ENCODE measurements around the gene COL9A3.
"Not testable (repeated sequence)": the region's sequence is repeated elsewhere in the genome, so short reads cannot be mapped to it uniquely, and the experiment has no call there.

The COL9A3 gene

GRCh38 chr20:62856931-62857619 is 40.2 kb downstream of the COL9A3 start:
- ATAC-seq = no peak
- H3K27ac Mint-ChIP-seq = no peak overlapping the region
- no peaks in the 10 kb centered on the region for H3K27me3 Mint-ChIP-seq
- no peak for DNase-seq
- no peaks in the 10 kb centered on the region for H3K9me3 Mint-ChIP-seq
- peaks cover 30% of the 10 kb centered on the region for H3K4me1 Mint-ChIP-seq
- no peak overlapping the region for H3K4me3 Mint-ChIP-seq

GRCh38 chr20:62858058-62858830 is 41.4 kb downstream of the COL9A3 start:
- peaks cover 8% of the 10 kb centered on the region for H3K27me3 Mint-ChIP-seq

GRCh38 chr20:62859721-62860120 is 42.9 kb downstream of the COL9A3 start:
- peaks cover 8% of the 10 kb centered on the region for H3K27me3 Mint-ChIP-seq
- peaks cover 37% of the 10 kb centered on the region for H3K4me1 Mint-ChIP-seq
- ATAC-seq (no peak), DNase-seq (no peak)
- H3K4me3 Mint-ChIP-seq = peak overlapping the region; percentile 70 to 81
- H3K9me3 Mint-ChIP-seq = peaks cover 0 to 5% of the 10 kb centered on the region in 2 donors
- H3K27ac Mint-ChIP-seq = no peak overlapping the region

More at GRCh38 chr20:62858058-62858830, 41.4 kb downstream of the COL9A3 start:
- ATAC-seq = no peak
- Mint-ChIP-seq H3K4me3 (peak overlapping the region in 1 of 2 donors; percentile 38), H3K27ac (no peak overlapping the region), H3K9me3 (peaks cover 0 to 5% of the 10 kb centered on the region in 2 donors), H3K4me1 (peaks cover 37% of the 10 kb centered on the region)
- DNase-seq = no peak

- peak overlapping the region; percentile 70 to 81 for H3K4me3 Mint-ChIP-seq
- peaks cover 0 to 5% of the 10 kb centered on the region in 2 donors for H3K9me3 Mint-ChIP-seq
- no peak for DNase-seq
- H3K4me1 Mint-ChIP-seq = peaks cover 37% of the 10 kb centered on the region
- peaks cover 8% of the 10 kb centered on the region for H3K27me3 Mint-ChIP-seq
- H3K27ac Mint-ChIP-seq = peak overlapping the region in 1 of 2 donors; percentile 76
- ATAC-seq = peak; percentile 46
Measured at GRCh38 chr20:62860391-62860923, 43.6 kb downstream of the COL9A3 start.

GRCh38 chr20:62860924-62861691 is 44.3 kb downstream of the COL9A3 start:
- H3K4me1 Mint-ChIP-seq = peaks cover 37% of the 10 kb centered on the region
- H3K4me3 Mint-ChIP-seq = peak overlapping the region in 1 of 2 donors; percentile 31
- peaks cover 8% of the 10 kb centered on the region for H3K27me3 Mint-ChIP-seq
- peak; percentile 45 to 59 for DNase-seq
- H3K9me3 Mint-ChIP-seq = peaks cover 0 to 5% of the 10 kb centered on the region in 2 donors
- H3K27ac Mint-ChIP-seq = no peak overlapping the region
- peak; percentile 63 for ATAC-seq

- DNase-seq (peak; percentile 94 to 99), ATAC-seq (peak; percentile 92)
- peak within 1 kb of the TSS in 1 of 2 donors; percentile 76 for H3K27ac Mint-ChIP-seq
- H3K9me3 Mint-ChIP-seq = peaks cover 0 to 5% of the 10 kb centered on the region in 2 donors
- H3K27me3 Mint-ChIP-seq = peaks cover 8% of the 10 kb centered on the region
- peaks cover 37% of the 10 kb centered on the region for H3K4me1 Mint-ChIP-seq
- H3K4me3 Mint-ChIP-seq = peak within 1 kb of the TSS; percentile 70 to 81
Measured at GRCh38 chr20:62861726-62862336, 45.0 kb downstream of the COL9A3 start, which contains the start of gene TCFL5. TCFL5 (minus strand) TSS chr20:62861822; CDS start chr20:62861670, 152 bp downstream.

GRCh38 chr20:62864207-62864606 is 47.4 kb downstream of the COL9A3 start:
- no peak overlapping the region for H3K4me3 Mint-ChIP-seq
- peaks cover 8% of the 10 kb centered on the region for H3K27me3 Mint-ChIP-seq
- H3K9me3 Mint-ChIP-seq = peaks cover 0 to 5% of the 10 kb centered on the region in 2 donors
- no peak for DNase-seq
- peaks cover 26% of the 10 kb centered on the region for H3K4me1 Mint-ChIP-seq
- no peak overlapping the region for H3K27ac Mint-ChIP-seq
- ATAC-seq = no peak

GRCh38 chr20:62872184-62872847 is 55.5 kb downstream of the COL9A3 start:
- Mint-ChIP-seq H3K9me3 (no peaks in the 10 kb centered on the region), H3K4me3 (no peak overlapping the region), H3K27ac (no peak overlapping the region), H3K27me3 (no peaks in the 10 kb centered on the region), H3K4me1 (peaks cover 40% of the 10 kb centered on the region)
- no peak for ATAC-seq
- DNase-seq = no peak

- peaks cover 40% of the 10 kb centered on the region for H3K4me1 Mint-ChIP-seq
- DNase-seq = no peak
- ATAC-seq = no peak
- H3K9me3 Mint-ChIP-seq = no peaks in the 10 kb centered on the region
- no peak overlapping the region for H3K27ac Mint-ChIP-seq
- peak overlapping the region in 1 of 2 donors; percentile 23 for H3K4me3 Mint-ChIP-seq
- H3K27me3 Mint-ChIP-seq = no peaks in the 10 kb centered on the region
Measured at GRCh38 chr20:62872862-62873261, 56.0 kb downstream of the COL9A3 start.

- Mint-ChIP-seq H3K4me1 (peaks cover 40% of the 10 kb centered on the region), H3K9me3 (no peaks in the 10 kb centered on the region), H3K27me3 (no peaks in the 10 kb centered on the region), H3K4me3 (peak overlapping the region; percentile 74 to 78), H3K27ac (peak overlapping the region in 1 of 2 donors; percentile 67)
- DNase-seq = no peak
- ATAC-seq = no peak
Measured at GRCh38 chr20:62873280-62873679, 56.4 kb downstream of the COL9A3 start.

GRCh38 chr20:62873681-62874031 is 56.8 kb downstream of the COL9A3 start:
- peak; percentile 30 to 63 for DNase-seq
- H3K9me3 Mint-ChIP-seq, H3K27me3 Mint-ChIP-seq, ATAC-seq: not testable (repeated sequence)
- Mint-ChIP-seq H3K4me1 (peaks cover 40% of the 10 kb centered on the region), H3K27ac (peak overlapping the region in 1 of 2 donors; percentile 67), H3K4me3 (peak overlapping the region; percentile 74 to 78)

- DNase-seq (no peak), ATAC-seq (no peak)
- Mint-ChIP-seq H3K4me3 (peak overlapping the region in 1 of 2 donors; percentile 74), H3K4me1 (peaks cover 40% of the 10 kb centered on the region), H3K27me3 (no peaks in the 10 kb centered on the region), H3K9me3 (no peaks in the 10 kb centered on the region), H3K27ac (peak overlapping the region in 1 of 2 donors; percentile 86)
Measured at GRCh38 chr20:62874964-62875344, 58.1 kb downstream of the COL9A3 start.

GRCh38 chr20:62875419-62876361 is 58.8 kb downstream of the COL9A3 start:
- H3K27ac Mint-ChIP-seq = peak overlapping the region in 1 of 2 donors; percentile 67
- DNase-seq (no peak), ATAC-seq (peak; percentile 49)
- H3K4me3 Mint-ChIP-seq = peak overlapping the region in 1 of 2 donors; percentile 62
- no peaks in the 10 kb centered on the region for H3K27me3 Mint-ChIP-seq
- no peaks in the 10 kb centered on the region for H3K9me3 Mint-ChIP-seq
- H3K4me1 Mint-ChIP-seq = peaks cover 40% of the 10 kb centered on the region
